OCI-M2 (cell line): ENCODE data around the gene SPACDR.

Experiments used
- DNase-seq: peaks from one replicate; lab custom pipeline; 2025; ENCODE audit not compliant: unreplicated experiment; lab: John Stamatoyannopoulos, UW

SPACDR gene

GRCh38 chr7:100437150-100438100 lies 26.6 kb downstream of the SPACDR start:
- DNase-seq: no peak

GRCh38 chr7:100435401-100436304 lies 28.4 kb downstream of the SPACDR start:
- no peak for DNase-seq

GRCh38 chr7:100434297-100435144 lies 29.5 kb downstream of the SPACDR start:
- DNase-seq: no peak

GRCh38 chr7:100433592-100434296 lies 30.3 kb downstream of the SPACDR start:
- DNase-seq: no peak

- DNase-seq: no peak
These were observed 30.8 kb downstream of the SPACDR start for GRCh38 chr7:100433276-100433591.

- no peak for DNase-seq
These were observed 31.3 kb downstream of the SPACDR start for GRCh38 chr7:100432621-100433275.

- no peak for DNase-seq
These were observed 32.0 kb downstream of the SPACDR start for GRCh38 chr7:100432053-100432452.

- DNase-seq: no peak
These were observed 32.7 kb downstream of the SPACDR start for GRCh38 chr7:100431286-100431735.

- DNase-seq: no peak
These were observed 33.4 kb downstream of the SPACDR start for GRCh38 chr7:100430493-100431285.

- no peak for DNase-seq
These were observed 34.2 kb downstream of the SPACDR start, which contains the start of gene MEPCE for GRCh38 chr7:100429637-100430492. Gene MEPCE (plus strand): TSS chr7:100429831. CDS start chr7:100430019, 188 bp downstream.

- peak; percentile 90 for DNase-seq
These were observed 35.0 kb downstream of the SPACDR start for GRCh38 chr7:100428967-100429636.

- DNase-seq: no peak
These were observed 35.7 kb downstream of the SPACDR start, which contains the start of gene ZCWPW1 for GRCh38 chr7:100428199-100428966. Gene ZCWPW1 (minus strand): TSS chr7:100428703. CDS start chr7:100420649, 8,054 bp downstream.

- DNase-seq: no peak
These were observed 36.3 kb downstream of the SPACDR start for GRCh38 chr7:100427762-100428198.

GRCh38 chr7:100426516-100426915 lies 37.5 kb downstream of the SPACDR start:
- DNase-seq: no peak

- no peak for DNase-seq
These were observed 38.7 kb downstream of the SPACDR start for GRCh38 chr7:100425347-100425746.

- DNase-seq: no peak
These were observed 40.7 kb downstream of the SPACDR start for GRCh38 chr7:100423315-100423714.
